Measurements from ENCODE around the gene PGAM2.

Gene PGAM2

DNA sequence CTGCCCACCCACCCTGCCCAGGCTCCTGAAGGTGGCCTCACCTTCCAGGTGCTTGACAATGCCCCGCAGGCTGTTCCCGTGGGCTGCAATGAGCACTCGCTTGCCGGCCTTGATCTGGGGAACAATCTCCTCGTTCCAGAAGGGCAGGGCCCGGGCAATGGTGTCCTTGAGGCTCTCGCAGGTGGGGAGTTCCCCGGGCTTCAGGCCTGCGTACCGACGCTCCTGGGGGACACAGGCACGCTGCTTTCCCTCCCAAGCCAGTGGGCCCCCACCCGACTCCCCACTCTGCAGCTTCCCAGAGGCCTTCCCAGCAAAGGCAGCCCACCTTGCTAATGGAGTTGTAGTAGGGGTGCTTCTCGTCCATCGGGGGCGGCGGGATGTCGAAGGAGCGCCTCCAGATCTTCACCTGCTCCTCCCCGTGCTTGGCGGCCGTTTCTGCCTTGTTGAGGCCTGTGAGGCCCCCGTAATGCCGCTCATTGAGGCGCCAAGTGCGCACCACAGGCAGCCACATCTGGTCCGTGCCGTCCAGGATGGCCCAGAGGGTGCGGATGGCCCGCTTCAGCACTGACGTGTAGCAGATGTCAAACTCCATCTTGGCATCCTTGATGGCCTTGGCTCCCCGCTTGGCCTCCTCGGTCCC is 456 bp downstream of the PGAM2 start:
- Histone ChIP-seq H3K27me3 (ENCODE audit: insufficient read depth, low read length, poor library complexity, severe bottlenecking) (no peaks in the 10 kb centered on the region), H3F3A (ENCODE audit: low read depth) (no peaks in the 10 kb centered on the region), H3K9me3 (ENCODE audit: insufficient read depth, low read depth, low read length) (no peaks in the 10 kb centered on the region), H3K9me2 (replicated peaks; ENCODE audit: low read depth, low read length) (no peaks in the 10 kb centered on the region), H3K79me2 (ENCODE audit: insufficient read depth, low read length) (no peaks in the 10 kb centered on the region), H2AFZ (ENCODE audit: low read length) (no peak overlapping the region), H3K4me1 (ENCODE audit: insufficient read depth, low read length, poor library complexity, severe bottlenecking) (peaks cover 11% of the 10 kb centered on the region), H4K20me1 (ENCODE audit: insufficient read depth, low read length, poor library complexity, severe bottlenecking) (no peaks in the 10 kb centered on the region), H3K36me3 (ENCODE audit: insufficient read depth, low read length) (peaks cover 21% of the 10 kb centered on the region; the same call in 1 of the 2 replicates), H3K9ac (ENCODE audit: low read depth, low read length, poor library complexity, severe bottlenecking) (no peak overlapping the region), H3K4me2 (ENCODE audit: low read depth, low read length, poor library complexity, severe bottlenecking) (no peak overlapping the region), H3K4me3 (ENCODE audit: low read length, poor library complexity, severe bottlenecking) (no peak overlapping the region)
- no peak for TF ChIP-seq EZH2phosphoT487 (IDR thresholded peaks at IDR 0.05; ENCODE audit: borderline replicate concordance)
- TF ChIP-seq, protein P1, sequence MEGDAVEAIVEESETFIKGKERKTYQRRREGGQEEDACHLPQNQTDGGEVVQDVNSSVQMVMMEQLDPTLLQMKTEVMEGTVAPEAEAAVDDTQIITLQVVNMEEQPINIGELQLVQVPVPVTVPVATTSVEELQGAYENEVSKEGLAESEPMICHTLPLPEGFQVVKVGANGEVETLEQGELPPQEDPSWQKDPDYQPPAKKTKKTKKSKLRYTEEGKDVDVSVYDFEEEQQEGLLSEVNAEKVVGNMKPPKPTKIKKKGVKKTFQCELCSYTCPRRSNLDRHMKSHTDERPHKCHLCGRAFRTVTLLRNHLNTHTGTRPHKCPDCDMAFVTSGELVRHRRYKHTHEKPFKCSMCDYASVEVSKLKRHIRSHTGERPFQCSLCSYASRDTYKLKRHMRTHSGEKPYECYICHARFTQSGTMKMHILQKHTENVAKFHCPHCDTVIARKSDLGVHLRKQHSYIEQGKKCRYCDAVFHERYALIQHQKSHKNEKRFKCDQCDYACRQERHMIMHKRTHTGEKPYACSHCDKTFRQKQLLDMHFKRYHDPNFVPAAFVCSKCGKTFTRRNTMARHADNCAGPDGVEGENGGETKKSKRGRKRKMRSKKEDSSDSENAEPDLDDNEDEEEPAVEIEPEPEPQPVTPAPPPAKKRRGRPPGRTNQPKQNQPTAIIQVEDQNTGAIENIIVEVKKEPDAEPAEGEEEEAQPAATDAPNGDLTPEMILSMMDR (conservative IDR thresholded peaks at IDR 0.05; ENCODE audit: low read length) = no peak

DNA sequence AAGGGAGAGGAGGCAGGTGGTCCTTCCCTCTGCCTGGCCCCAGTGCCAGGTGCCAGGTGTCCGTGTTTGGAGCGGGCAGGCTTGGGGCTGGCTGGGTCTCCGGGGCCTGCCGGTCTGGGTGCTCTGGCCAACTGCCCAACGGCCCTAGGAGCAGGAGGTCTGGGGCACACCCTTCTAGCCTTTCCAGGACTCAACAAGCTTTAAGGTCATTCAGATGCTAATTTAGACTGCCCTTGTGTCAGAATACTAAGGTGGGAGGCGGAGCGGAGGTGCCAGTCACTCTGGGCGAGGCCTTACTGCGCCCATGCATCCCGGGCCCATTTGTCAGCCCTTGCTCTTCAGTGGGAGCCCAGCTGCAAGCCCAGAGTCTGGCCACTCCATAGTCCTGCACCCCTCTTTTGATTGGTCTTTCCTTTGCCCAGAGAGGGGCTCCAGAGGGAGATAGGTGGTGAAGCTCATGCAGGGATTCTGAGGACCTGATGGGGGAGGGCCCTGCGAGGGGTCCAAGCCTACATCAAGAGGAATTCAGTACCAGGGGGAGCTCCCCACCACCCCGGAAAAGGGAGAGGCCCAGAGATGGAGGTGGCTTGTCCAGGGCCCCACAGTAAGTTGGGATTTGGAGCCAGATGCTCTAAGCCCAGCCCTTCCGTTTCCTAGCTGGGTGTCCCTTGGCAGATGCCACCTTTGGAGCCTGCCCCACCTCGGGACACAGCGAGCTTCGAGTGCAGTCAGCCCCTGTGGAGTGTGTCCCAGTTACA is 1.3 kb downstream of the PGAM2 start:
- Histone ChIP-seq H3F3A (ENCODE audit: low read depth) (no peaks in the 10 kb centered on the region), H3K27me3 (ENCODE audit: insufficient read depth, low read length, poor library complexity, severe bottlenecking) (no peaks in the 10 kb centered on the region), H3K9ac (ENCODE audit: low read depth, low read length, poor library complexity, severe bottlenecking) (no peak overlapping the region), H4K20me1 (ENCODE audit: insufficient read depth, low read length, poor library complexity, severe bottlenecking) (no peaks in the 10 kb centered on the region), H3K36me3 (ENCODE audit: insufficient read depth, low read length) (peaks cover 29% of the 10 kb centered on the region; the same call in 1 of the 2 replicates), H3K9me3 (ENCODE audit: insufficient read depth, low read depth, low read length) (no peaks in the 10 kb centered on the region), H3K4me2 (ENCODE audit: low read depth, low read length, poor library complexity, severe bottlenecking) (no peak overlapping the region), H3K79me2 (ENCODE audit: insufficient read depth, low read length) (no peaks in the 10 kb centered on the region), H2AFZ (ENCODE audit: low read length) (no peak overlapping the region), H3K4me3 (ENCODE audit: low read length, poor library complexity, severe bottlenecking) (no peak overlapping the region), H3K4me1 (ENCODE audit: insufficient read depth, low read length, poor library complexity, severe bottlenecking) (peaks cover 11% of the 10 kb centered on the region), H3K9me2 (replicated peaks; ENCODE audit: low read depth, low read length) (no peaks in the 10 kb centered on the region)
- TF ChIP-seq, protein P1 (conservative IDR thresholded peaks at IDR 0.05; ENCODE audit: low read length) = no peak
- TF ChIP-seq EZH2phosphoT487 (IDR thresholded peaks at IDR 0.05; ENCODE audit: borderline replicate concordance) = no peak

DNA sequence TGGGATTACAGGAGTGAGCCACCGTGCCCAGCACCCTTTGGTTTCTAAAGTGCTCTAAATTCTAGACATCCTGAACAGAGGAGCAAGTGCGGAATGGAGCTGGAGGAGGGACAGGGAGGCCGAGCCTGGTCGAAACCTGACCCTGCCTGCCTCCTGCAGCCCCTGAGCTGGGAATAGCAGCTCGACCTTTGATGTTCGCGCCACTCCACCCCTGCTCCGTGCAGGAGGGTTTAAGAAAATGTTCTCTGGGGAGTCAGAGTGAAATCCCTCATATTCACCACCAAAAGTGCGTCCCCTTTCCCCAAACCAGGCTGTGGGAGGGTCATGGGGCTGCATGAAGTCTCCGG is 1.8 kb downstream of the PGAM2 start:
- Histone ChIP-seq H3K27me3 (ENCODE audit: insufficient read depth, low read length, poor library complexity, severe bottlenecking) (no peaks in the 10 kb centered on the region), H3K4me1 (ENCODE audit: insufficient read depth, low read length, poor library complexity, severe bottlenecking) (peaks cover 11% of the 10 kb centered on the region), H3K9me3 (ENCODE audit: insufficient read depth, low read depth, low read length) (no peaks in the 10 kb centered on the region), H3K4me3 (ENCODE audit: low read length, poor library complexity, severe bottlenecking) (no peak overlapping the region), H2AFZ (ENCODE audit: low read length) (no peak overlapping the region), H3K9ac (ENCODE audit: low read depth, low read length, poor library complexity, severe bottlenecking) (no peak overlapping the region), H3K79me2 (ENCODE audit: insufficient read depth, low read length) (no peaks in the 10 kb centered on the region), H3K36me3 (ENCODE audit: insufficient read depth, low read length) (peaks cover 35% of the 10 kb centered on the region; the same call in 1 of the 2 replicates), H3K4me2 (ENCODE audit: low read depth, low read length, poor library complexity, severe bottlenecking) (no peak overlapping the region), H3F3A (ENCODE audit: low read depth) (no peaks in the 10 kb centered on the region), H3K9me2 (replicated peaks; ENCODE audit: low read depth, low read length) (no peaks in the 10 kb centered on the region), H4K20me1 (ENCODE audit: insufficient read depth, low read length, poor library complexity, severe bottlenecking) (no peaks in the 10 kb centered on the region)
- TF ChIP-seq EZH2phosphoT487 (IDR thresholded peaks at IDR 0.05; ENCODE audit: borderline replicate concordance) = no peak
- TF ChIP-seq, protein P1 (conservative IDR thresholded peaks at IDR 0.05; ENCODE audit: low read length) = no peak
